Measurements from ENCODE around the gene BBS1. TPM values are rescaled to one million over a fixed set of nuclear protein-coding genes. Genes with fewer than 3 reads are reported as not detected.

The BBS1 gene
- total RNA-seq, 1 experiment from 2014 or later: 9.1 TPM

DNA sequence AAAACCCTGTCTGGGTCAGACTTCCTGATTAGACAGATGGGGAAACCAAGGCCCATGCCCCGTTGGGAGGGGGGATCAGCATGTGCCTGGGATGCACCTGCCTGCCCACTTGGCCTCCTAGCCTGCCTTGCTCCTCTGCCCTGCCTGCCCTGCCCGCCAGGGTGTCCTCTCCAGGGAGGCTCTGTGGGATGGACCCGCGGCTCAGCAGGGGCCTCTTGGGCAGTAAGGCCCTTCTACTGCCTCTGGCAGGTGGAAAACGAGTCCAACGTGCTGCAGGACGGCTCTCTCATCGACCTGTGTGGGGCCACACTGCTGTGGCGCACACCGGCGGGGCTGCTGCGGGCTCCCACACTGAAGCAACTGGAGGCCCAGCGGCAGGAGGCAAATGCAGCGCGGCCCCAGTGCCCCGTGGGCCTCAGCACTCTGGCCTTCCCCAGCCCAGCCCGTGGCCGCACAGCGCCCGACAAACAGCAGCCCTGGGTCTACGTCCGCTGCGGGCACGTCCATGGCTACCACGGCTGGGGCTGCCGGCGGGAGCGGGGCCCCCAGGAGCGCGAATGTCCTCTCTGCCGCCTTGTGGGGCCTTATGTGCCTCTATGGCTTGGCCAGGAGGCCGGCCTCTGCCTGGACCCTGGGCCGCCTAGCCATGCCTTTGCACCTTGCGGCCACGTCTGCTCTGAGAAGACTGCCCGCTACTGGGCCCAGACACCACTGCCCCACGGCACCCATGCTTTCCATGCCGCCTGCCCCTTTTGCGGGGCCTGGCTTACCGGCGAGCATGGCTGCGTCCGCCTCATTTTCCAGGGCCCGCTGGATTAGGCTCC, 34.9 kb upstream of the BBS1 start:
- no peak for DNase-seq (ENCODE audit: low read depth, low spot score)
- in situ Hi-C loops (cut with HindIII; ENCODE audit: low pct_unique_long_range_greater_than_20kb, low sequenced_read_pairs): no loop called here

DNA sequence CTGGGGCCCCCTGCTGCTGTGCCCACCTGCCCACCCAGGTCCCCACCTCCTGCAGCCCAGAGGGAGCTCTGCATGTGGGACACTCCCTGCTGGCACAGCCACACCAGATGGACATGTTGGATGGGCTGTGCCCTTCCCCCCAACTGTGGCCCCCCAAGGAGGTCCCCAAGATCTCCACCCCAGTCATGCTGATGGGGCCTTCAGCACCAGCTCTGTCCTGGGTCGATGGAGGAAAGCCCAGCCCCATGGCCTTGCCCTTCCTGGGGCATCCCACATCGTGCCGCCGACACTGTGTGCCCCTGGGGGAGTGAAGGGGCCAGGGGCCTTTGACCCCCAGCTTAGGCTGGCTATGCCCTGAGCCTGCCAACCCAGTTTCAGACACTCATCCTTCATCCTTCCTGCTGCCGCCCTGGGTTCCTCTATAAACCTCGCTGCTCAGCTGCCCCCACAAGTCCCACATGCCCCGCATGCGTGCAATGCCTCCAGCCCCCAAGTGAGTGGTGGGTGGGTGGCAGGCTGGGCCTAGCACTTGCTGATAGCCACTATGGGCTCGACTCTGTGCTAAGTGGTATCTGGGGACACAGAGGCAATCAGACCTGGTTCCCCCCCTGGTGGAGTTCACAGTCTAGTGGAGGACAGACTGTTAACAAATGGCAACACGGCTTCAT, 34.1 kb upstream of the BBS1 start:
- in situ Hi-C loops (cut with HindIII; ENCODE audit: low pct_unique_long_range_greater_than_20kb, low sequenced_read_pairs): no loop called here
- DNase-seq (ENCODE audit: low read depth, low spot score): no peak

DNA sequence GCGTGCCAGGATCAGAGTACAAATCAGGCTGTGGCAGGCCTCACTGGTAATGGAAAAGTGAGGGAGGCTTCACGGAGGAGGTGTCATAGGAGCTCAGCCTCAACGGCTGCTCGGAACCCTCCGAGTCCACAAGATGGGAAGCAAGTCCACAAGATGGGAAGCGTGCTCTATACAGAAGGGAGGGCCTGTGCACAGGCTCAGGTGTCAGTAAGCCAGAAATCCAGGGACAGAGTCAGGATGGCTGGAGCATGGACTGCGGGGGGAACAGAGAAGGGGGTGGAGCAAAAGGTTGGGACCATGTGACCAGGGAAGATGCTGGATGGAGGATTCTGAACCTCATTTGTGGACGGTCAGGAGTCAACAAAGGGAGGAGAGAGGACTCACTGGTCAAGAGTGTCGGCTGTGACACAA, 33.6 kb upstream of the BBS1 start:
- in situ Hi-C loops (cut with HindIII; ENCODE audit: low pct_unique_long_range_greater_than_20kb, low sequenced_read_pairs): no loop called here

DNA sequence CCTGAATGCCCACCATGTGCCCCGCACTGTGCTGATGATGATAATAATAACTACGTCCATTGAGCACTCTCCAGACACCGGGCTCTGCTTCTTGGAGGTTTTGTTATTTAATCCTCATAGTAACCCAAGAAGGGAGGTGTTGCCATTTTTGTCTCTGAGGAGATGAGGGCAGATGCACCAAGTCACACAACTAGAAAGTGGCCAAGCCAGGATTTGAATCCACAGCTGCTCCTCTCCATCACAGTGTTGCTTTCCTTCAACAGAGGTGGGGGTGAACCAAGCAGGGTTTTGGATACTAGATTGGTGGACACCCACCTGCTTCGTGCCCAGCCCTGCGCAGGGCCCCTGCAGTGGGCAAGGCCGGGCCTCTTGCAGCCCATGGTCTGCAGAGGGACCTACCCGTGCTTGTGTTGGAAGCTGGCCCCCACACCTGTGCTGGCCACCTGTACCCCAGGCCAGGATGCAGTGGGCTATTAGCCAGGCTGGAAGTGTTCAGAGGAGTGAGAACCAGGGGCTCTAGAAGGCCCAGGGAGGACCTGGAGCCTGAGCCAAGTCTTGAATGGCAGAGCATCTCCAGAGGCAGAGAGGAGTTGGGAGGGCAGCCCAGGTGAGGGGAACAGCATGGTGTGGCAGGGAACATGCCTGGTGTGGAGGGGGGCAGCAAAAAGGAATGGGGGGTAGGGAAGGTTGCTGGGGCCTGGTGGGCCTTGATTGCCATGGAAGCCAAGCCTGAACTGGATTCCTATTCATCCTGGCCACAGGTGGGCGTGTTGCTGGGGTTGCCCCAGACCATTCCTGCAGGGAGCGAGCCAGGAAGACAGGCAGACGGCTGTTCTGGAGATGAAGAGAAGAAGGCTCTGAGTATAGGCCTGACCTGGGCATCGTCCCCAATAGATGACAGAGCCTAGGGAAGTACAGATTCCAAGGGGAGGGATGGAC, 32.9 kb upstream of the BBS1 start:
- DNase-seq (ENCODE audit: low read depth, low spot score): no peak
- in situ Hi-C loops (cut with HindIII; ENCODE audit: low pct_unique_long_range_greater_than_20kb, low sequenced_read_pairs): no loop called here

More for the DNA sequence above, 33.6 kb upstream of the BBS1 start:
- DNase-seq (ENCODE audit: low read depth, low spot score): peak; percentile 10

DNA sequence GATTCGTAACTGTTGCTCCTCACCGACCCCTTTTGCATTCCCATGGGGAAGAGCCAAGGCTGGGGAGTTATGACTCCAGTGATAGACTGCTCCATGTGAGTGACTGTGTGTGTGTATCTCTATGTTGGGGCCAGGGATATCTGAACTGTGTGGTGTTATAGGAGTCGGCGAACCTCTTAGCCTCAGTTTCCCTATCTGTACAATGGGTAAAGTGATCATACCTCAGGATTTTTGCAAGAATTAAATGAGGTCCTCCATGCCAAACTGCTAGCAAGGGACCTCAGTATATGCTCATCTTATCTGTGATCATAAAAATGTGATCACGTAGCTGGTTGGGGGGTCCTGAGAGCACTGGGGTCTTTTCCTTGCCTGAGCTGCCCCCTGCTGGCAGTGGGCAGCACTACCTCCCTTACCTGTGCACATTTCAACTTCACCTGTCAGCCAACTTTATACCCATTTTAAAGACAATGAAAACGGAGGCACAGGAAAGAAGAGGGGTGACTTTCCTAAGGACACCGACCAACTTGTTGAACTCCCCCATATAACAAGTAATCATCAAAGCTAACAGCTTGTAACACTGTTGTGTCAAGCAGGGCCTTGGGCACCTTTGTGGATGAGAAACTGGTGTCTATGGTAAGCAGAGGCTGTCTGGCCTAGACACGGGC, 31.6 kb upstream of the BBS1 start:
- peak; percentile 26 for DNase-seq (ENCODE audit: low read depth, low spot score)
- in situ Hi-C loops (cut with HindIII; ENCODE audit: low pct_unique_long_range_greater_than_20kb, low sequenced_read_pairs): no loop called here

DNA sequence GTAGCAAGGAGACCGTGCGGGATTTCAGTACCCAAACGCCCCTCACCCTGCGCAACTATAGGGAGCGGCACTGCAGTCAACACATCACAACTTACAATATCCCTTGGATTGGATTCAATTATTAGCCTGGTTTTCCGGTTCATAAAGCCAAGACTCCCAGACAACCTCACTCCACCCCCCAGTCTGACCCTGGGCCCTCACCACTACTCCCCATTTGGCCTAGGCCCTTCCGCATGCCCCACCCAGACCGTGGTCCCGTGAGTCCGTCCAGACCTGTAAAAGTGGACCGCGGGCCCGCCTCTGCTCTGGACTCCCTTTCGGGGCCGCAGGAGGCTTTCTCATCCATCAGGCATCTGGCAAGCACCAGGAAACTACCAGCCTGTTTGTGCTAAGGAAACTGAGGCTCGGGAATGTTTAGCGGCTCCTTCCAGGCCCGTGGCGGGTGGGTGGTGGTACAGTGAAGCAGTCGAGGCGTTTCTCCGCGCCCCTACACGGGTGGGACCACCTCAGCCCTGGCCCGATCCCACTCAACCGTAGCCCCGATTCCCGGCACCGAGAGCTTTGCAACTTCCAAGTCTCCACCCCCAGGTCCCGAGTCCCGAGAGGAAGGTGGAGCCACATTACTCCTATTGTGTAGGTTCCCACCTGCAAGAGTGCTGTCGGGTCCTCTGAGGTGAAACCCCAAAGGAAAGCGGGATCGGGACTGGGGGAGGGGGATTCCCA, 30.9 kb upstream of the BBS1 start:
- no peak for DNase-seq (ENCODE audit: low read depth, low spot score)

DNA sequence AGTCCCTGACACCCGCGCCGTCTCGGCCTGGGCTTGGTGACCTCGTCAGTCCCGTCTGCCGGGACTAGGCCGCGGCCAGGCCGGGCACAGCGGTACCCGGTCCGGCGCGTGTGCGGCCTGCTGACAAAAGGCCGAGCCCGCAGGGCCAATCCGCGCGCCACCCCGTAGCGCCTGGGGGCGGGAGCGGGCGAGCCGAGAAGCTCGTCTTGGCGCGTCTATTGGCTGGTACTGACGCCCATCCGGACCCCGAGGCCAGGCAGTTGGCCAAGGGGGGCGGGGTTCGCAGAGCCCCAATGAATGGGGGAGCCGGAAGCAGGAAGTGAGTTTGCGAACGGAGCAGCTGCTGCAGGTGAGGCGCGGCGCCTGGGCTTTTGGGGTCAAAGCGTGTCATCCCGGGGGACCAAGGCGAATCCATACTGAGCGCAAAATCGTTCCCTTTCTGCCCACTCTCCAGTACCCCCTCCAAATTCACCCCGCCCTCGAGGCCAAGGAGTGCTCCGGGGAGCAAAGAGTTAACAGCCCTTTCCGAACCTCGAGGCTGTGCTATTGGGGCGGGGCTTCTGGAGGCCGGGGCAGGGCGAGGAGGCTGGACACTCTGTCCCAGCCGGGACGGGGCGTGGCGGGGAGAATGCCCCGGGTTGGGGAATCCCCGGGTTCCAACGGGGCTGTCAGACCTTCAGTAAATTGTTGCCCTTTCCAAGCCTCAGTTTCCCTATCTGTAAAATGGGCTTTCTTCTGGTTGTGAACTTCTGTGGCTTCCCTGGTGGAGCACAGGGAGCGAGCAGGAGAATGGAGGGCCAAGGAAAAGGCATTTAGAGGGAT, 30.1 kb upstream of the BBS1 start, which contains the start of gene DPP3:
Gene DPP3 (plus strand): TSS at position 318 of the 822 bp plus-strand sequence. CDS start 1,767 bp downstream, outside the sequence.
- in situ Hi-C loops (cut with HindIII; ENCODE audit: low pct_unique_long_range_greater_than_20kb, low sequenced_read_pairs): no loop called here
- DNase-seq (ENCODE audit: low read depth, low spot score): peak; percentile 91

More for the DNA sequence above, 30.9 kb upstream of the BBS1 start:
- in situ Hi-C loops (cut with HindIII; ENCODE audit: low pct_unique_long_range_greater_than_20kb, low sequenced_read_pairs): no loop called here

DNA sequence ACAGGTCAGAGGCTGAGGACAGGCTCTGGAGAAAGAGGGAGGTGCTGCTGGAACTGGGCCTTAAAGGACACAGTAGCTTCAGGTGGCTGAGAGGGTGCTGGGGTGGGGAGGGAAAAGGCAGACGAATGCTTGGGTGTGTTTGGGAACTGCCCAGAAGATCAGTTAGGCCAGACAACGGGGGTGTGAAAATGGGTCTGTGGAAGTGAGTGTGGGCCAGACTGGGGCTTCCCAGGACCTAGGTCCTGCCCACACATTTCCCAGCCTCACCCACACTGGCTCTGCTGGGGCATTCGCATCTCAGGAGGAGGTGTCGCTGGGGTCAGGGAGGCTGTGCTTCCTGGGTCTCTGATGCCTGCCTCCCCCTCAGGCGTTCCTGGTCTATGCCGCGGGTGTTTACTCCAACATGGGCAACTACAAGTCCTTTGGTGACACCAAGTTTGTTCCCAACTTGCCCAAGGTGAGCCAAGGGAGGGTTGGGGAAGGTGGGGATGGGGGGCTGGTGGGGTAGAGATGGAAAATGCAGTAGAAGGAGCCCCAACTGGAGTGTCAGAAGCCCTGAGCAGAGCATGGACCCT, 25.5 kb upstream of the BBS1 start:
- in situ Hi-C loops (cut with HindIII; ENCODE audit: low pct_unique_long_range_greater_than_20kb, low sequenced_read_pairs): no loop called here
- no peak for DNase-seq (ENCODE audit: low read depth, low spot score)

DNA sequence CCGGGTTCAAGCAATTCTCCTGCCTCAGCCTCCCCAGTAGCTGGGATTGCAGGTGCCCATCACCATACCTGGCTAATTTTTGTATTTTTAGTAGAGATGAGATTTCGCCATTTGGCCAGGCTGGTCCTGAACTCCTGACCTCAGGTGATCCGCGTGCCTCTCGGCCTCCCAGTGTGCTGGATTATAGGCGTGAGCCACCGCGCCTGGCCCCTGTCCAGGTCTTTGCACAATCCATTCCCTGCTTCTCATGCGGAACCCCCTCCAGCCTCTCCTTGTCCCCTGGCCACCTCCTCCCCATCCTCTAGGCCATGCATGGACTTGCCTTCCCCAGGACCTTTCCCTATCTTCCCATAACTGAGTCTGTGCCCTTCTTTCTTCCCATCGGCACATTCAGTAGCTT, 21.5 kb upstream of the BBS1 start:
- DNase-seq (ENCODE audit: low read depth, low spot score): no peak
- in situ Hi-C loops (cut with HindIII; ENCODE audit: low pct_unique_long_range_greater_than_20kb, low sequenced_read_pairs): no loop called here

DNA sequence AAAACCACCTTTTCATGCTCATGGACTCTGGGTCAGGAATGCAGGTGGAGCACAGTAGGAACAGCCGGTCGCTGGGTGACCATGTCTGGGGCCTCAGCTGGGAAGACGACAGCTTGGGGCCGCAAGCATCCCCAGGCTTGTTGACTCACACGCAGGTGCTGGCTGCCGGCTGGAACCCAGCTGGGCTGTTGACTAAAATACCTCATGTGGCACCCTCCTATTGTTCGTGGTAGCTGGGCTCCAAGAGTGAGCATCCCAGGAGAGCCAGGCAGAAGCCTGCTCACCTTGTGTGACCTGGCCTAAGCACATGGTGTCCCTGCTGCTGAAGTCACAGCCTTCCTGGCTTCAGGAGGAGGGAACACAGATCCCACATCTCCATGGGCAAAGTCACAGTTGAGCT, 20.8 kb upstream of the BBS1 start:
- no peak for DNase-seq (ENCODE audit: low read depth, low spot score)
- in situ Hi-C loops (cut with HindIII; ENCODE audit: low pct_unique_long_range_greater_than_20kb, low sequenced_read_pairs): no loop called here

DNA sequence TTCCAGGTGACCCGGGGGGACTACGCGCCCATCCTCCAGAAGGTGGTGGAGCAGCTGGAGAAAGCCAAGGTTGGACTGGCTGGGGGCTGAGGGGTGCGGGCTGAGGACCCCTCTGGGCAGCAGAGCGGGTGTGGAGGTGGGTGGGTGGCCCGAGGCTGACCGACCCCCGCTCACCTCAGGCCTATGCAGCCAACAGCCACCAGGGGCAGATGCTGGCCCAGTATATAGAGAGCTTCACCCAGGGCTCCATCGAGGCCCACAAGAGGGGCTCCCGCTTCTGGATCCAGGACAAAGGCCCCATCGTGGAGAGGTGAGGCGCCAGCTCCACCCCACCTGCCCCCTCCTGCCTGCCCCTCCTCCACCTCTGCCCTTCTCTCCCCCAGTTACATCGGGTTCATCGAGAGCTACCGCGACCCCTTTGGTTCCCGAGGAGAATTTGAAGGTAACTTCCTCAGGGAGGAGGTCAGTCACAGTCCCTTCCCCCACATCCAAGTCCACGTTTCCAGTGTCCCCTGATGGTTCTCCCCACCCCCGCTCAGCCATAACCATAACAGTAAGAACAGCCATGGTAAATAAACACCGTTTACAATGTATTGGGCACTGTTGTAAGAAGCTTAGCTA, 19.0 kb upstream of the BBS1 start:
- in situ Hi-C loops (cut with HindIII; ENCODE audit: low pct_unique_long_range_greater_than_20kb, low sequenced_read_pairs): no loop called here
- DNase-seq (ENCODE audit: low read depth, low spot score): no peak

DNA sequence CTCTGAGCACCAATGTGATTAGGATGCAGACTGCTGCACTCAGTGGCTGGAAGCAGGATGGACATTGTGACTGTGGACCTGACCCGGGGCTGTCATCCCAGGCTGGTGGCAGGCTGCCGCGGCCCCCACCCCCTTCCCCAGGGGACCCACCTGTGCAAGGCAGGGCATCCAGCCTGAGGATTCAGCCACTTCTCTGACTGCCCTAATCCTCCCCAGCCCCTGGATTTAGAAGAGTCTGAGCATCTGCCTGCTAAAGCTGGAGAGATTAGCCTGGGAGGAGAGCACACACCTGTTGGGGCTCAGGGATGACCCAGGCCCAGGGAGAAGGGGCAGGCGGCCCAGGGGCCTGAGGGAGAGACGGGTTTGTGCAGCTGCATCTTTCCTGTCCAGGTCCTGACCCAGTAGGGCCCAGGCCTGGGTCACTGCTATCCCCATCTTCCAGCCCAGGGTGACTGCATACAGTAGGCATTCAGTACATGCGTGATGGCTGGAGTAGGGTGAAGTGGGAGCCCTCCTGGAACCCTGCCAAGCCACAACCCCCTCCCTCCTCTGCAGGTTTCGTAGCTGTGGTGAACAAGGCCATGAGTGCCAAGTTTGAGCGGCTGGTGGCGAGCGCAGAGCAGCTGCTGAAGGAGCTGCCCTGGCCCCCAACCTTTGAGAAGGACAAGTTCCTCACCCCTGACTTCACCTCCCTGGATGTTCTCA, 18.1 kb upstream of the BBS1 start:
- in situ Hi-C loops (cut with HindIII; ENCODE audit: low pct_unique_long_range_greater_than_20kb, low sequenced_read_pairs): no loop called here
- DNase-seq (ENCODE audit: low read depth, low spot score): no peak

DNA sequence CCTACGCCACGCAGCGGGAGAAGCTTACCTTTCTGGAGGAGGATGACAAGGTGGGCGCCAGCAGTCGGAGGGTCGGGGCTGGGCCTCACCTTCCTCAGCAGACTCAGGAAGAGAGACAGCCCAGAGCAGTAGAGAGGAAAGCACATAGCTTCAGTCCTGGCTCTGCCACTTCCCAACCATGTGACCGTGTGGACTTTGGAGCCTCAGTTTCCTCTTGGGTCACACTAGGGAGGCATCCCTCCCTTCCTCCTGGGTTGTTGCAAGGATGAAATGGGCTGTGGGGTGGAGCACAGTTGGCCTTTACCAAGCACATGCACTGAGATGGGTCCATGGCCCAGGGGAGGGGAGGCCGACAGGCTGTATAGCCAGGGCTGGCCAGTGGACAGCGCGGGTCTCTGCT, 17.3 kb upstream of the BBS1 start:
- no peak for DNase-seq (ENCODE audit: low read depth, low spot score)
- in situ Hi-C loops (cut with HindIII; ENCODE audit: low pct_unique_long_range_greater_than_20kb, low sequenced_read_pairs): no loop called here

DNA sequence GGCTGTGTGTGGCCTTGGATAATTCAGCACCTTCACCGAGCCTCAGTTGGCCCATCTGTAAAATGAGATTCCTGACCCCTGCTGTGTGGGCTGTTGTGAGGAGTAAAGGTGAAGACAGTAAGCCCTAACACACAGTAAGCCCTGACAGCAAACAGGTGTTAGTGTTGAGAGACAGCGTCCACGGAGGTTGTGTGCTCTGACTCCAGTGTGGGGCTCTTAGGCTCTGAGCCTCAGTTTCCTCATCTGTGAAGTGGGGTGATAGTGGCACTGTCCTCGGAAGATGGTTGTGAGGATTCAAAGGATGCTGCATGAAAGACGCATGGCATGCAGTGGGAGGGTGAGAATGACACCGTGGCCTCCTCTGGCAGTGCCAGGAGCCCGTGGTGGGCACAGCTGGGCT, 16.0 kb upstream of the BBS1 start:
- no peak for DNase-seq (ENCODE audit: low read depth, low spot score)
- in situ Hi-C loops (cut with HindIII; ENCODE audit: low pct_unique_long_range_greater_than_20kb, low sequenced_read_pairs): no loop called here

DNA sequence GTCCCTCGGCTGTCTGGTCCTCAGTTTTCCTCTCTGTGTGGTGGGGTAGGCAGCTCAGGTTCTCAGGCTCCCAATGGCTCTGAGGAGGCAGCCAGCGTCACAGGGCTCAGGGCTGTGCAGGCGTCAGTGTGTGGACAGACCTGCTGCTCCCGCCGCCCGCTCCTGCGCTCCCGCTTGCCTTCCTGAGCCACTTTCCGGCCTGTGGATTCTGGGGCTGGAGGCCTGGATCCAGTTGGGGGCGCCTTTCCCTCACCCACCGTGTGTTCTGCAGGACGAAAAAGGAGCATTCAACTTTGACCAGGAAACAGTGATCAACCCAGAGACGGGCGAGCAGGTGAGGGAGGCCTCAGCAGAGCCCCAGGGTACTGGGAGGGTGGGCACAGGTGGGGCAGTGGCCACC, 15.5 kb upstream of the BBS1 start:
- no peak for DNase-seq (ENCODE audit: low read depth, low spot score)
- in situ Hi-C loops (cut with HindIII; ENCODE audit: low pct_unique_long_range_greater_than_20kb, low sequenced_read_pairs): no loop called here

All from SK-MEL-5 (cell line).